ACC112 (cell line): ENCODE data around the gene SUPT4H1.

Experiments
- H2AFZ ChIP-seq: fragments of 200-600 bp; sonication (generic); one replicate; pipeline ENCODE4 v1.6.0; 2017; ENCODE audit warnings: antibody characterized with exemption, low read length; ENCODE audit not compliant: unreplicated experiment
- H3K27ac ChIP-seq: fragments of 200-600 bp; sonication (generic); 2 replicates; pipeline ENCODE4 v1.5.1; 2014; ENCODE audit warnings: low read depth, mild to moderate bottlenecking, antibody characterized with exemption, low read length, moderate library complexity
- H3K27me3 ChIP-seq: fragments of 200-600 bp; sonication (generic); 2 replicates; pipeline ENCODE4 v1.6.1; 2014; ENCODE audit warnings: mild to moderate bottlenecking, antibody characterized with exemption, low read length, moderate library complexity, mixed read lengths; ENCODE audit not compliant: insufficient read depth
- H3K36me3 ChIP-seq: fragments of 200-600 bp; sonication (generic); 2 replicates; pipeline ENCODE4 v1.6.1; 2016; ENCODE audit warnings: mild to moderate bottlenecking, antibody characterized with exemption, low read length, moderate library complexity, mixed read lengths; ENCODE audit not compliant: insufficient read depth
- H3K4me1 ChIP-seq: fragments of 200-600 bp; sonication (generic); one replicate; pipeline ENCODE4 v1.6.1; 2016; ENCODE audit warnings: low read length, mixed read lengths; ENCODE audit not compliant: insufficient read depth, unreplicated experiment, control insufficient read depth
- H3K4me3 ChIP-seq: fragments of 200-600 bp; sonication (generic); 2 replicates; pipeline ENCODE4 v1.5.1; 2014; ENCODE audit warnings: mild to moderate bottlenecking, low read depth, low read length
- H3K79me2 ChIP-seq: fragments of 200-600 bp; sonication (generic); one replicate; pipeline ENCODE4 v1.6.0; 2016; ENCODE audit warnings: low read length; ENCODE audit not compliant: control insufficient read depth, unreplicated experiment, insufficient read depth

Gene SUPT4H1

DNA sequence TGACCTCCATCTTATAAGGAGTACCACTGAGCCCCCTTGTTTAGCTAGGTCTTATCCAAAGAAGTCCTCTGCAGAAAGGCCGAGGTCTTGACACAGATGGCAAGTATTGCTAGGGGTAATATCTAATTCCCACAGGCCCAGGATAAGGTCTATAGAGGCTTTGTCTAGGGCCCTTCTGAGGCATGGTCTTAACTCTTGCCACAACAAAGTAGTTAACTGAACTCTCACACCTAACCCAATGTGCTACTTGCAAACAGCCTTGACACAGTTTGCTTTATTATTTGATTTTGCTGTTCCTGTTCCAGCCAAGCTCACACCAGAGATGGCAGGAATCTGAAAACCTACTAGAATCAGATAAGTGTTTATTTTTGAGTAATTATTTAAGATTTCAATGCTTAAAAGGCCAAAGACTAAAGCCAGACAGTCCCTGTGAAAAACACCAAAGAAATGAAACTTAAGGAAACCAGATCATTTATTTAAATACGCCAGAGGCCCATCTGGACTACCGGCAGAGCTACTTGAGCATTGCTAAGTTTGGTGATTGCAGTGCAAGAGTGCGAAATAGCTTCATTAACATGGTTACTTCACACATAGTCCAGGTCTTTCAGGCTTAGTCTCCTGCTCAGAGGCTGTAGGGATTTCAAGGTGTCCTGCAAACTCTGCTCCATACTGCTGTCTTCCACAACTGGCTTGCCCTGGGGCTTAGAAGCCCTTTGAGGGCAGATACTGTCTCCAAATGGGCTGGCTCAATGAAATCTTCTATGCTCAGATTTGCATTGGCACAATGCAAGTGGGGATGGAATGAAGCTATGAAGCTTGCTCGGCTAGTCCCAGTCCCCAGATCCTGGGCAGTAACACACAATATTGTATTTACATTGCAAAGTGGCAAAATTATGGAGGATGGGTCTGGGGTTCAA lies 28.5 kb upstream of the SUPT4H1 start:
- no peaks in the 10 kb centered on the region for H3K36me3 ChIP-seq
- H3K79me2 ChIP-seq, result no peaks in the 10 kb centered on the region
- H3K4me3 ChIP-seq, result no peak overlapping the region
- H3K27ac ChIP-seq, result no peak overlapping the region
- no peak overlapping the region for H2AFZ ChIP-seq
- peaks cover 79% of the 10 kb centered on the region for H3K27me3 ChIP-seq
- H3K4me1 ChIP-seq, result no peaks in the 10 kb centered on the region

DNA sequence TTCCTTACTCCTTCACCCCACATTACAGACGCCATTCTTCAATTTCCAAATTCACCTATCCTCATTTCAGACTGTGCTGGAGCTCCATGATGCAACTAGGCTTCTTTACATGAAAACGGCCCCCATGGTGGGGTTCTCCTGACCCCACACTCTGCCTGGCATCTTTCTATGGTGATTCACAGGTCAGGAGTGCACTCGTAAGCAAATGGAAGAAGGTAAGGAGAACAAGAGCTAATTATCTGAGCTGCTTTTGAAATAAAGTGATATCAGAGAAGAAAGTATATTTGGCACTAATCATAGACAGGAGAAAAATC lies 27.5 kb upstream of the SUPT4H1 start:
- Histone ChIP-seq H2AFZ (no peak overlapping the region), H3K79me2 (no peaks in the 10 kb centered on the region), H3K27me3 (peaks cover 70% of the 10 kb centered on the region), H3K4me3 (no peak overlapping the region), H3K36me3 (no peaks in the 10 kb centered on the region), H3K4me1 (no peaks in the 10 kb centered on the region), H3K27ac (no peak overlapping the region)

DNA sequence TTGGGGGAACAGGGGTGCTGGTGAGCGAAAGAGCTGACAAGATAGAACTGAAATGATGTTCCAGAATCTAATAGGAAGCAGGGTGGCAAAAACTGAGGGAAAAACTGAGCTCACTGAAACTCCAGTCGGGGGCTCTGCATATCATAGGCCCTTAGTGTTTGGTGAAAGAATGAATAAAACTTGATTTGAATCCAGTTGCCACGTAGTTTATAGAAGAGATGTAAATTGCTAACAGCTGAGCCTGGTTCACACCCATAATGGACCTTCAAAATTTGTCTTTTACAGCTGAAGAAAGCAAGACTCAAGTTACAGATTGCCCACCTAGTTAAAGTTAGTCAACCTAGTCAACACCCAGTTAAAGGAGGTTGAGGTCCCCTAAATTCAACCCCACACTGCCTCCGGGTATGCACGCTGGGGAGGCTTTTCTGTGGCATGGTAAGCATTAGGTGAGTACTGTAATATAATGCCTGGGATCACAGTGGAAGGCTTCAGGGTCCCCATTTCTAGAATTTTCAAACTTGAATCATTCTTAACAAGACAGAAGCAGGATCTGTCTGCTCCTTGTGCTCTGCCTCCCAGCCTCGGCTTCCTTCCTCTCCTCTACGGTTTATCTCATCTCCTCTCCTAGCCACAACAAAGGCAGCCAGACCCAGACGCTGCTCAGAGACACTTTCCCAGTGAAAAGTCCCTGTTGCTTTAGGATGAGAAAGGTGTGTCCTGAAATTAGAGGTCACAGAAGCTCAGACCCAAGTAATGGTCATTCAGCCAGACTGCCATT lies 26.9 kb upstream of the SUPT4H1 start:
- H3K4me1 ChIP-seq, result no peaks in the 10 kb centered on the region

DNA sequence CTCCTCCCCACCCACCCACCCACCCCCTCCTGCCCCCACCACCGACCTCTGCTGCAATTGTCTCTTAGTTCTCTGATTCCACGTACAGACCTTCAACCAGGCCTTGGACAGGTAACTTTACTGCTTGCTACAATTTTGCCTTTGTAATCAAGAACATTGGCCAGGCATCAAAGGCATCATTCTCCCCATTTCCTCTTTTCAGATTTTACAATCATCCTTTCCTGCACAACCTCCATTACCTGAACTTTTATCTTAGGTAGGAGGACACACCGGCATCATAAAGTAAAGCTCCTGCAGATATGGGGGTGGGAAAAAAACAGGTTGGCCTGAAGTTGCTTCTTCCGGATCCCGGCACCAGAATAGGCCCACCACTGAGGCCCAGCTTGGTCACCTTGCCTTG lies 25.7 kb upstream of the SUPT4H1 start:
- H3K36me3 ChIP-seq, result no peaks in the 10 kb centered on the region
- H3K79me2 ChIP-seq, result no peaks in the 10 kb centered on the region
- no peak overlapping the region for H3K4me3 ChIP-seq
- no peaks in the 10 kb centered on the region for H3K4me1 ChIP-seq
- H3K27me3 ChIP-seq, result peaks cover 60% of the 10 kb centered on the region
- H3K27ac ChIP-seq, result no peak overlapping the region
- H2AFZ ChIP-seq, result no peak overlapping the region

More for the DNA sequence above, 26.9 kb upstream of the SUPT4H1 start:
- peaks cover 65% of the 10 kb centered on the region for H3K27me3 ChIP-seq
- no peak overlapping the region for H3K4me3 ChIP-seq
- H2AFZ ChIP-seq, result no peak overlapping the region
- H3K79me2 ChIP-seq, result no peaks in the 10 kb centered on the region
- no peaks in the 10 kb centered on the region for H3K36me3 ChIP-seq
- no peak overlapping the region for H3K27ac ChIP-seq

DNA sequence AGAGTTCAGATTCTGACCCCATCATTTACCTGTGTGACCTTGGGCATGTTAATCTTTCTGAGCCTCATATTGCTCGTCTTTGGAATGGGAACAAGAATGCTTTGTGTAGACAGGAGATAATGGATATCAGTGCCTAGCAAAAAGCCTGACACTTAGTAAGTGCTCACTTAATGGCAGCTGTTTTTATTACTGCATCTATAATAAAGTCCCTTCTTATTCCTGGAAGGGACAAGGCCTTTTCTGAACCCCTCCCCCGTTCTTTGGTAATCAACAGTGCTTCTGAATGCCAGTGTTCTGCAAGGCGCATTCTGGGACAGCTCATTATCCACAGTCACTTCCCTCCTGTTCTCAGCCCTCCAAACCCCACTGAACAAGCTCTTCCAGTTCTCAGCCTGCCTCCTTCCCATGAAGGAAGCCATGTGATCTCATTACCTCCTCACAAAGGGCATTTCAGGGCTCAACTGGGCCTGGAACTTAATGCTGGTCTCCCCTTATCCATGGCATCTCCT lies 25.1 kb upstream of the SUPT4H1 start:
- peaks cover 55% of the 10 kb centered on the region for H3K27me3 ChIP-seq
- no peaks in the 10 kb centered on the region for H3K79me2 ChIP-seq
- no peak overlapping the region for H2AFZ ChIP-seq
- H3K36me3 ChIP-seq, result no peaks in the 10 kb centered on the region
- H3K4me1 ChIP-seq, result no peaks in the 10 kb centered on the region
- no peak overlapping the region for H3K27ac ChIP-seq
- H3K4me3 ChIP-seq, result no peak overlapping the region

DNA sequence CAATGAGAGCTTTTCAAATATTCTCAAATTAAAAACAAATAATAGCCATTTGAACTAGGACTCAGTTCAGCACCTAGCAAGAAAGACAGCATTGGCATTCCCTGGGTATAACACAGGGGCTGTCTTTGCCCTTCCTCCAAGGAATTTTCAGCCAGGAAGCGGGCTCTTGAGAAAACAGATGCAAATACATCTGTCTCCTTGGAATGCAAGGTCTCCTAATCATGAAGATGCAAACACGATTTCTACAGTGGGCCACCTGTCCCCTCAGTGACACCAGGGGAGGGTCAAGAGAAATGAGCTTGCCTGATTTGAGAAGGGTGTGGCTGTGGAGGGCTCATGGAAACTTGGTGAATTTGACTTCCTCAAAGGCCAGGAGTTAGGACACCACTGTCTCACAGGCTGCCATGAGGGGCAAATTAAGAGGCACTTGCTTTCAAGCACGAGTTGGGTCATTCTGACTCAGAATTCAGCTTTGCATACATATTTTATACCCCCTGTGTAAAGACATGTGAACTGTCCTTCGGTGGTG lies 24.5 kb upstream of the SUPT4H1 start:
- no peak overlapping the region for H3K27ac ChIP-seq
- no peaks in the 10 kb centered on the region for H3K36me3 ChIP-seq
- peaks cover 54% of the 10 kb centered on the region for H3K27me3 ChIP-seq
- H3K79me2 ChIP-seq, result no peaks in the 10 kb centered on the region
- no peak overlapping the region for H2AFZ ChIP-seq
- H3K4me3 ChIP-seq, result no peak overlapping the region
- H3K4me1 ChIP-seq, result no peaks in the 10 kb centered on the region

DNA sequence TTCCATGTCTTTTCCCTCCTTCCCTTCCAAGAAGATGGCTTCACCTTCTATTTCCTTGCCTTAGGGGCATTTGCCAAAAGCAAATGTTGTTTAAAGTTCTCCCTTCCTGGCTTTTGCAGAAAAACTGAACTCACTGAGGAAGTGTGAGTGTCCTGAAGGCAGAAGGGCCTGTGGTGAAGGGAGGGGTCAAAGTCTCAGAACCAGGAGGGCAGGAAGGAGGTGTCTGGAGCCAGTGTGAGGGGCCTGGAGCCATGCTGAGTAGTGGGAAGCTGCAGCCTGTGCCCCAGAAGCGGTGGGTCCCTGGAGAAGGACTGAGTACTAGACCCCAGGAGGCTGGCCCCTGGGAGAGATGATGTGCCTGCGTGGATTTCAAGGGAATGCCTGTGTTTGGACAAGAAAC lies 23.8 kb upstream of the SUPT4H1 start:
- Histone ChIP-seq H2AFZ (no peak overlapping the region), H3K27me3 (peaks cover 54% of the 10 kb centered on the region), H3K79me2 (no peaks in the 10 kb centered on the region), H3K4me1 (no peaks in the 10 kb centered on the region), H3K27ac (no peak overlapping the region), H3K4me3 (no peak overlapping the region), H3K36me3 (no peaks in the 10 kb centered on the region)

DNA sequence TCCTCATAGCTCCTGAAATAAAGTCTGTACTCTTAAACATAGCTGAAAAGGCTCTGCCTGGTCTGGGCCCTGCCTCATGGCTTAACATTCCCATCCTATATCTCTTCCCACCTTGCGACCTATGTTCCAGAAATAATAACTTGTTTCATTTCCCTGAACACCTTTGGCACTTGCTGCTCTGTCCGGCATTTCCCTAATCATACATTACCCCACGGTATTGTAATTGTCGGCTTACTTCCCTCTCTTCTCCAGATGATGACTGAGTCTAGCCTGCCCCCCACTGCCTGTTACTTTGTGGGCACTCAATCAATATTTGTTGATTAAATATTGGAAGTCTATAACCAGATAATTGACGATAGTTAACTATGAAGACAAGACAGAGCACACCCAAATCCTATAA lies 23.3 kb upstream of the SUPT4H1 start:
- Histone ChIP-seq H2AFZ (no peak overlapping the region), H3K27me3 (peaks cover 54% of the 10 kb centered on the region), H3K36me3 (no peaks in the 10 kb centered on the region), H3K4me1 (no peaks in the 10 kb centered on the region), H3K79me2 (no peaks in the 10 kb centered on the region), H3K27ac (no peak overlapping the region), H3K4me3 (no peak overlapping the region)

DNA sequence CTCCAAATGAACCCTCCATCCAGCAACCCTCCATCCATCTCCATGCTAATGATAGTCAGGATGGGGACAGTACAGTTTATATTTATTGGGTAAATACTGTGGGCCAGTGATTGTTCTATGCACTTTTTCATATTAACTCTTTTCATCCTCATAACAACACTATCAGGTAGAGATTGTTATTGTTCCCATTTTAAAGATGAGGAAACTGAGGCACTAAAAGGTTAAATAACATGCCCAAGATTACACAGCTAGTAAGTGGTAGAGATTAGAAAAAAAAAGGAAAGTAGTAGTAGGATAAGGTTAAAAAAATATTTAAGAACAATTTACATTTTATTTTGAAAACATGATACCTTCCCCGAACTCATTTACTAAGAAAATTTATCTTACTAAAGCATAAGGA lies 21.9 kb upstream of the SUPT4H1 start:
- Histone ChIP-seq H3K27ac (no peak overlapping the region), H3K27me3 (peaks cover 50% of the 10 kb centered on the region), H2AFZ (no peak overlapping the region), H3K4me3 (no peak overlapping the region), H3K36me3 (no peaks in the 10 kb centered on the region), H3K79me2 (no peaks in the 10 kb centered on the region), H3K4me1 (no peaks in the 10 kb centered on the region)

DNA sequence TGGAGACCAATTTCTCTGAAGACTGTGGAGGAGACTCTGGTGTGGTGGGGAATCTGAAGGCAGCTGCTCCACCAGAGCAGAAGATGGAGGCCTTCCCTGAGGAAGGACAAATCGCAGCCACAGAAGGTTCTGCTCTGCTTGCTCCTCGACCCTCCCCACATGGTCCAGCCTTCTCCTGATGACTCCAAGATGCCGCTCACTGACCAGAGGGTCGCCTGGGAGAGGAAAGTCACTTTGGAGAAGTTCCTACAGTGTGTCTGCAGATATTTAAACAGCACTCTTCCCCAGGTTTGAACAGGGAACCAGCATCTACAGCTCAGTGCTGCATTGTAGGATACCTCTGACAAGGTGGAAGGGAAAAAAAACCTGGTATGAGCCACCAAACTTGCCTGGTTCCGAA lies 21.0 kb upstream of the SUPT4H1 start:
- H3K4me1 ChIP-seq, result no peaks in the 10 kb centered on the region
- no peak overlapping the region for H3K4me3 ChIP-seq
- H3K79me2 ChIP-seq, result no peaks in the 10 kb centered on the region
- no peaks in the 10 kb centered on the region for H3K36me3 ChIP-seq
- H3K27ac ChIP-seq, result no peak overlapping the region
- H3K27me3 ChIP-seq, result peaks cover 46% of the 10 kb centered on the region
- H2AFZ ChIP-seq, result no peak overlapping the region
